Kidney (tissue), 14 donors: ENCODE measurements around the gene CPTP. TPM values are rescaled to one million over a fixed set of nuclear protein-coding genes. Genes with fewer than 3 reads are reported as not detected.
A peak's percentile ranks its signal among the peaks of the same experiment; 100 is the strongest.

Source experiments
- DNase-seq, 5 donors: peaks; one replicate each; pipeline ENCODE4 v3.0.0-alpha.2; 2013 to 2020
- FAIRE-seq: peaks from 2 replicates; lab custom pipeline; 2012; peaks lifted over from hg19 to GRCh38; lab: Jason Lieb, UNC
- H3K27ac ChIP-seq, 2 donors: one replicate each; pipeline ENCODE4 v1.7.0; 2013; ENCODE audit warnings: low read depth in 2 of 2, low read length in 2 of 2, inconsistent platforms in 1 of 2
- H3K27me3 ChIP-seq: one replicate; pipeline ENCODE4 v1.7.1; 2013; ENCODE audit warnings: low read length, inconsistent platforms; ENCODE audit not compliant: control insufficient read depth, insufficient read depth
- H3K36me3 ChIP-seq, 3 donors: one replicate each; pipeline versions ENCODE4 v1.7.0 to v1.7.1; 2013; ENCODE audit warnings: low read length in 3 of 3, control low read depth in 1 of 3, inconsistent platforms in 1 of 3; ENCODE audit not compliant: insufficient read depth in 3 of 3, control insufficient read depth in 2 of 3
- H3K4me1 ChIP-seq, 3 donors: one replicate each; pipeline versions ENCODE4 v1.7.0 to v1.7.1; 2013; ENCODE audit warnings: low read length in 3 of 3, inconsistent platforms in 1 of 3, low read depth in 1 of 3; ENCODE audit not compliant: control insufficient read depth in 2 of 3, insufficient read depth in 2 of 3
- H3K4me3 ChIP-seq, 3 donors: one replicate each; pipeline versions ENCODE4 v1.7.0 to v1.8.1; 2013; ENCODE audit warnings: low read length in 3 of 3, control low read depth in 1 of 3, inconsistent platforms in 1 of 3
- H3K9ac ChIP-seq, 3 donors: one replicate each; pipeline versions ENCODE4 v1.7.0 to v1.7.1; 2013; ENCODE audit warnings: low read length in 3 of 3, control low read depth in 1 of 3, inconsistent platforms in 1 of 3
- H3K9me3 ChIP-seq, 3 donors: one replicate each; pipeline versions ENCODE4 v1.7.0 to v1.7.1; 2013; ENCODE audit warnings: low read length in 3 of 3, control low read depth in 1 of 3, inconsistent platforms in 1 of 3; ENCODE audit not compliant: control insufficient read depth in 2 of 3, insufficient read depth in 1 of 3
- intact Hi-C: fragments of 100-400 bp; cut with DNase I; formaldehyde crosslinking; loops from one replicate; pipeline ENCODE4 v1.11.1; 2022
- polyA plus RNA-seq: library from polyadenylated mRNA; stranded (reverse); fragments of 350-450 nt; fragmentation: Illumina TruSeq; extraction: RNeasy Lipid Tissue Mini Kit (QIAGEN cat#74804); gene quantifications from one replicate; pipeline ENCODE4 v1.2.3, GENCODE V29; 2014; ENCODE audit warnings: low read depth, low replicate concordance; ENCODE audit not compliant: insufficient read depth
- total RNA-seq: library from RNA; stranded (reverse); fragmentation: NEBNext Ultra II Directional; extraction: Animal tissue kit (Norgen Biotek cat#: 25700); gene quantifications from one replicate; pipeline ENCODE4 v1.2.1, GENCODE V29; 2021
- TF ChIP-seq, protein P1 (sequence below): IDR thresholded peaks from 3 replicates; pipeline ENCODE4 v1.5.1; 2012; ENCODE audit warnings: mild to moderate bottlenecking, moderate library complexity, borderline replicate concordance; ENCODE audit not compliant: insufficient read depth; ENCODE audit errors: extremely low read depth
- donor health status: control.
- donor health status: control.
- donor health status: control.
- donor health status: control.
- donor health status: control.
- donor health status: DM: yes; HTN: yes; CAD: no.
- donor health status: Normal renal cell carcinoma (clear cell type).

CPTP gene
- total and polyA plus RNA-seq, 2 donors from 2014 or later: 21.9 to 51.5 TPM

DNA sequence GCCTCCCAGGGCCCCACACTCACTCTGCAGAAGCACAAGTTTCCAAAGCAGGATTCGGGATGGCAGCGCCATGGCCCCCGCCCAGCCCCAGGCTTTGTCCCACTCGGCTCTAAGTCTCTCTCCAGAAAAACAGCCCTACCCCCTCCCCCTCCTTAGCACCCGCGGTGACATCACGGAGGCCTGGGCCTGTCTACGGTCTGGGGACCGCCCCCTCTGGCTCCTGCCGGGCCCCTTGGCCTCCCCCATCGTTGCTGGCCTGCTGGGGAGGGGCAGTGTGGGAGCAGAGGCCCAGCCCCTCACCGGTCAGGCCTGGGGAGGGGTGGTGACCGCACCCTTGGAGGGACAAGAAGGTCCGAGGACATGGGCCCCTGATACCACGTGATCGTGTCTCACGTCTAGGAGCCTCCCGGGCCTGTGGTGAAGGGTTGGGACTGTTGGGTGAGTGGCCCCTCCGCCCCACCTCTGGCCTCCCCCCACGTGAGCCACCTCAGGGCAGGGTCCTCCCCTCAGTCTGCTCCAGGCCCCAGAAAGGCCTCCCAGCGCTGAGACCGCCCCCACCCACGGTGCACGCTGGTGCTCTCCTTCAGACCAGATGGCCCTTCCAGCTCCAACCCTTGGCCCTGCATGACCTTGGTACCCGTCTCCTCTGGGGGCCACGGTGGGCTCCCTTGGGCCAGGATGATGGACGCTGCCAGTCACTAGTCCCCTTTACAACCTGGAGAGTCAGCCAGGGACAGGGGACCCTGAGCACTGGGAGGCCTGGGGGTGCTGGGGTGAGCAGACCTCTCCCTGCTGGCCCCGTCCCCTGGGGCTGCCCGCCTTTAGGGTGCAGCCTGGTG lies 34.0 kb downstream of the CPTP start, which contains the start of gene MXRA8:
Gene MXRA8, minus strand, starts transcription at position 123 of the 839 bp plus-strand sequence. Its CDS starts 51 bp downstream, at position 72.
- Histone ChIP-seq H3K9ac (peak within 1 kb of the TSS; percentile 11 to 26 (median 24)), H3K36me3 (no peaks in the 10 kb centered on the region), H3K4me3 (peak within 1 kb of the TSS in 2 of 3 donors; percentile 55 to 57), H3K27me3 (no peaks in the 10 kb centered on the region), H3K9me3 (no peaks in the 10 kb centered on the region), H3K4me1 (peaks cover 0 to 21% (median 2%) of the 10 kb centered on the region in 3 donors), H3K27ac (peak within 1 kb of the TSS; percentile 69 to 83)
- TF ChIP-seq, protein P1, sequence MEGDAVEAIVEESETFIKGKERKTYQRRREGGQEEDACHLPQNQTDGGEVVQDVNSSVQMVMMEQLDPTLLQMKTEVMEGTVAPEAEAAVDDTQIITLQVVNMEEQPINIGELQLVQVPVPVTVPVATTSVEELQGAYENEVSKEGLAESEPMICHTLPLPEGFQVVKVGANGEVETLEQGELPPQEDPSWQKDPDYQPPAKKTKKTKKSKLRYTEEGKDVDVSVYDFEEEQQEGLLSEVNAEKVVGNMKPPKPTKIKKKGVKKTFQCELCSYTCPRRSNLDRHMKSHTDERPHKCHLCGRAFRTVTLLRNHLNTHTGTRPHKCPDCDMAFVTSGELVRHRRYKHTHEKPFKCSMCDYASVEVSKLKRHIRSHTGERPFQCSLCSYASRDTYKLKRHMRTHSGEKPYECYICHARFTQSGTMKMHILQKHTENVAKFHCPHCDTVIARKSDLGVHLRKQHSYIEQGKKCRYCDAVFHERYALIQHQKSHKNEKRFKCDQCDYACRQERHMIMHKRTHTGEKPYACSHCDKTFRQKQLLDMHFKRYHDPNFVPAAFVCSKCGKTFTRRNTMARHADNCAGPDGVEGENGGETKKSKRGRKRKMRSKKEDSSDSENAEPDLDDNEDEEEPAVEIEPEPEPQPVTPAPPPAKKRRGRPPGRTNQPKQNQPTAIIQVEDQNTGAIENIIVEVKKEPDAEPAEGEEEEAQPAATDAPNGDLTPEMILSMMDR: no peak
- FAIRE-seq (no peak), DNase-seq (peak; percentile 76 to 93 (median 90))
- intact Hi-C loops: no loop called here

DNA sequence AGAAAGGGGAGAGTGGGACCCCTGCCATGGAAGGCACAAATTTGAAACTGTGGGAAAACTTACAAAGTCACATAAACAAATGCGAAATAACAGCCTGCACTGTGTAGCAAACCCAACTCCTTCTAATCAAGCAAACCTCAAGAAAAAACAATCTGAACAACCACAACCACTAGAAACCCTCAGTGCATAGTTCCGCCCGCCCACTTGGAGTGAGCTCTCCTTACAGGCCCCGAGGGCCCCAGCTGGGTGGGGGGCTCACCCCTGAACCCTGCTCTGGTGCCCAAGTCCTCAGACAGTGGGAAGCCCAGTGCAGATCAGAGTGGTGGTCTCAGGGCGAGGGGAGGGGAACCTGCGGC lies 34.7 kb downstream of the CPTP start:
- H3K4me3 ChIP-seq: no peak overlapping the region
- no peaks in the 10 kb centered on the region for H3K27me3 ChIP-seq
- no peaks in the 10 kb centered on the region for H3K36me3 ChIP-seq
- FAIRE-seq (no peak), DNase-seq (peak in 1 of 5 donors; percentile 48)
- peaks cover 0 to 21% (median 2%) of the 10 kb centered on the region in 3 donors for H3K4me1 ChIP-seq
- intact Hi-C loops: no loop called here
- no peaks in the 10 kb centered on the region for H3K9me3 ChIP-seq
- no peak overlapping the region for H3K9ac ChIP-seq
- peak overlapping the region in 1 of 2 donors; percentile 23 for H3K27ac ChIP-seq
- TF ChIP-seq, protein P1: no peak

DNA sequence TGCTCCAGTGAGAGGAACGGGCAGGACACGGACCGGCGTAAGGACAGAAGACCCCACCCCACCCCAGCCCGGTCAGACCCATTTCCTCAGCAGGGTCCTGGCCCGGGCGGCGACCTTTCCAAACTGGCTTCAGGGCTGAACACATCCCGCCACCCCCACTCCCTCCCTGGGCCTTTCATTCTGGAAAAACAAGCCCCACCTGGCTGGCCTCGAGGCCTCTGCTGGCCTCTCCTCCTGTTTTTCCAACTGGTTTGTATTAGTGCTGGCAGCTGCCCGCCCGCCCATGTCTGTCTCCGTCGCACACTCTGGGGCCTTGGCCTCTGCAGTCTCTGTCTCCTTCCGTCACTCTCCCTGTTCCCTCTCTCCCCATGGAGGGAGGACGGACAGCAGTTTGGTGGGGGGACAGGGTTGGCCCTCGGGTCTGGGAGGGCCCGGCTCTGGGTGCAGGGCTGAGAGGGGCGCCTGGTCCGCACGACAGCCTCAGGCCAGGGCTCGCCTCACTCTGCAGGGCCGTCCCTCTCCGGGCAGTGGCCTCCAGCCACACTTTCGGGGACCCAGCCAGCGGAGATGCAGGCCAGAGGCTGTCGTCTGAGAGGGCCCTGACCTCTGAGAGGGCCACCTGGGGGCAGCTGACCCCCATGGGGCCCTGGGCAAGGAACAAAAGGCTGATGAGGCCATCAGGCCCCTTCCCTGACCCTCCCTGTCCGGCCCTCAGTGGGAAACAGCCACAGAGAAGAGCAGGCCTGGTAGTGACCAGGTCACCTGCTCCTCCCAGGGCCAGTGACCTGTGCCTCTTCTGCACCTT lies 35.3 kb downstream of the CPTP start:
- DNase-seq (peak; percentile 79 to 88 (median 81)), FAIRE-seq (no peak)
- intact Hi-C loops: no loop called here
- TF ChIP-seq, protein P1: no peak
- H3K4me1 ChIP-seq: peaks cover 0 to 21% (median 2%) of the 10 kb centered on the region in 3 donors
- no peak overlapping the region for H3K4me3 ChIP-seq
- peak overlapping the region; percentile 23 to 32 for H3K27ac ChIP-seq
- H3K36me3 ChIP-seq: no peaks in the 10 kb centered on the region
- H3K9ac ChIP-seq: no peak overlapping the region
- no peaks in the 10 kb centered on the region for H3K27me3 ChIP-seq
- H3K9me3 ChIP-seq: no peaks in the 10 kb centered on the region
